ENCODE results near the gene FRAT2.
"Not testable (repeated sequence)": the region's sequence is repeated elsewhere in the genome, so short reads cannot be mapped to it uniquely, and the experiment has no call there.

The FRAT2 gene

DNA sequence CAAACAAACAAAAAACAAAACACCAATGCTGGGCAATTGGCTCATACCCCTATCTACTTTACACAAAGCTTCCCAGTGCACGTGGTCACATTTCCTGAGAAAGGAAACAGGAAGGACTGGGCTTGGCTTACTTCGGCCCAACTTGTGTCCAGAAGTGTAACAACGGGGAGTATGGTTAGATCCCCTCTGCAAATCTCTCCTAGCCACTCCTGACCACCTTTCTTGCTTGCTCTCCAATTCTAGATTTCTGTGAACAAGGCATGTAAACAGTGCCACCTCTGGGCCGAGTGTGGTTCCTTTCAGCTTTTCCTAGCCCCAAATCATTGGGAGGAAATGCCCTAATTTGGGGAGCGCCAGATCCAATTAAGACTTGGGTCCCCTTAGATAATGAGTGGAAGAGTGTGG lies 21.0 kb upstream of the FRAT2 start:
- peak in 3 of 6 experiments; percentile 9 to 42 (median 19) for DNase-seq

DNA sequence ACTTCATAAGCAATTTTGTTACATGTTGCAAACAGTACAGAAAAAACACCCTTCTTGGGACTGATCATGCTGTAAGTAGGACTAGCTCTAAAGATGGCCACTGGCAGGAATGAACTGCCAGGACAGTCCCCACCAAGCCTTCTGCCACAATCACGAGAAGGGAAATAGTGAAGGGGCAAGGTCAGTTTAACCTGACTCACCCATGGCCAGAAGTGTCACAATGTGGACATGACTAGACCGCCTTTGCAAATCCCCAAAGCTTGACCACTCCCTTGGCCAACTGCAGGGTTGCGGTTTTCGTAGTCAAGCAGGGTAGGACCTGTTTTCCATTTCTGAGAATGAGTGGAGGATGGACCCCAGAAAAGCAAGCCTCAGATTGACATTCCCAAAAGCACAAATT lies 19.4 kb upstream of the FRAT2 start:
- DNase-seq: no peak

DNA sequence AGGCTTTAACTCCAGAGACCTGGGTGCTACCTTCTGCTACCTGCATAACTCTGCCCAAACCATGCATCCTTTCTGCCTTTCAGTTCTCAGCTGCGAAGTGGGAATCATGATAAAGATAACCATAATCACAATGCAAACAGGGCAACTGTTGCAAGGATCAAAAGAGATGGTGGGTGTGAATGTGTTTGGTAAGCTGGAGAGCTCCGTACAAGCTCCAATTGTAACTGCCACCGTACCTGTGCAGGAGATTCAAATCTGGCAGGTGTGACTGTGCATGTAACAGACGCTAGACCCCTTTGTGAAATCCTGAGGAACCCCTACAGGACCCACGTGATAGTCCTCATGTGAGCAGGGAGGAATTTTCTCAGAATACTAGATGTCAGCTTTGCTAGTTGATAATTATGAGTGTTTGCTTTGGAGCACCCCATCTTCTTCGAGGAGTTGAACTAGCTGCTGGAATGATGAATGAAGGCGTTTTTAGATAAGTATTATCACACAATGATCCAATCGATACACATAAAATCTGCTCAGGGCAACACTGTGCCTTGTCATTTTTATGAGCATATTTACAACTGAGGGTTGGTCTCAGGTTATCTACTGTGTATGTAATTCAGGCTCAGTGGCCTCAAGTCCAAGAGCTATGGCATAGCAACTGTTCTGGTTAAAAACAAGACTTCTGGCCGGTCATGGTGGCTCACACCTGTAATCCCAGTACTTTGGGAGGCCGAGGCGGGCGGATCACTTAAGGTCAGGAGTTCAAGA lies 15.4 kb upstream of the FRAT2 start:
- no peak for DNase-seq

DNA sequence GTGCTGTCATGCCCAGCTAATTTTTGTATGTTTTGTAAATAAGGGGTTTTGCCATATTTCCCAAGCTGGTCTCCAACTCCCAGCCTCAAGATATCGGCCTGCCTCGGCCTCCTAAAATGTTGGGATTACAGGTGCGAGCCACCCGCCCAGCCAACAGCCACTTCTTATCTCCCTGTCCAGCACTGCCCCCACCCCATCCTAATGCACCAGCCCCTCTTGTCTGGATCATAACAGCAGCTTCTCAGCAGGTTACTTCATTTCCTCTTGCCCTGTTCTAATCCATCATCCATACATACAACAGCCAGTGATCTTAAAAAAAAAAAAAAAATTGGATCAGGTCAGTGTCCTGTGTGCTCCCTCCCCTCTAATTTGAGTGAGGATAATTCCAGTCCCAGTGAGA lies 12.8 kb upstream of the FRAT2 start:
- DNase-seq: no peak

DNA sequence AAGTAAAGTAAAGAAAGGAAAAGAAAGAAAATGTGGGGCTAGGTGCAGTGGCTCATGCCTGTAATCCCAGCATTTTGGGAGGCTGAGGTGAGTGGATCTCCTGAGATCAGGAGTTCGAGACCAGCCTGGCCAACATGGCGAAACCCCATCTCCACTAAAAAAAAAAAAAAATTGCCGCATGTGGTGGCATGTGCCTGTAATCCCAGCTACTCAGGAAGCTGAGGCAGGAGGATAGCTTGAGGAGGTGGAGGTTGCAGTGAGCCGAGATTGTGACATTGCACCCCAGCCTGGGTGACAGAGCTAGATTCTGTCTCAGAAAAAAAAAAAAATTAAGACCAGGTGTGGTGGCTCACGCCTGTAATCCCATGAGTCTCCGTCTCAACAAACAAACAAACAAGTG lies 9.1 kb upstream of the FRAT2 start:
- DNase-seq: not testable (repeated sequence)

DNA sequence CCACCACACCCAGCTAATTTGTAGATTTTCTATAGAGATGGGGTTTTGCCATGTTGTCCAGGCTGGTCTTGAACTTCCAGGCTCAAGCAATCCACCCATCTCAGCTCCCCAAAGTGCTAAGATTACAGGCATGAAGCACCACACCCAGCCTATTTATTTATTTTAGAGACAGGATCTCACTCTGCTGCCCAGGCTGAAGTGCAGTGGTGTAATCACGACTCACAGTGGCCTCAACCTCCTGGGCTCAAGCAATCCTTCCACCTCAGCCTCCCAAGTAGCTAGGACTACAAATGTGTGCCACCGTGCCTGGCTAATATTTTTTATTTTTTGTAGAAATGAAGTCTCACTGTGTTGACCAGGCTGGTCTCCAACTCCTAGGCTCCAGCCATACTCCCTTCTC lies 6.9 kb upstream of the FRAT2 start:
- no peak for DNase-seq

DNA sequence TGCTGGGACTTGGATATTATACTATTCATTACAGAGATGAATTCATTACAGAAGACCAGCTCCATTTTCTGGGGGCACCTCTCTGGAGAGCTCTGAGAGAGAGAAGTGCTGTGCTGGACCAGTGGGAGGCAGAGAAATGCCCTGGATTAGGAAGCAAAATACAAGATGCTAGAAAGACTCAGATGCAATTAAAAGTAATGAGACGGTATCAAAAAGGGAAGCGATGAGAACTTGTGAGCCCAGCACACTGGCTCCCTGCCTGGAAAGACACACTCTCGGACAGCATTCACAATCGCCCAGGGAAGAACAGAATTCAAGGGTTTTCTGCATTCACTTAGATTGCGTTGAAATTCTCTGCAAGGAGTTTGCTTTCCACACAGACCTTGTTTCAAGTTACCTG lies 3.5 kb upstream of the FRAT2 start:
- no peak for DNase-seq

DNA sequence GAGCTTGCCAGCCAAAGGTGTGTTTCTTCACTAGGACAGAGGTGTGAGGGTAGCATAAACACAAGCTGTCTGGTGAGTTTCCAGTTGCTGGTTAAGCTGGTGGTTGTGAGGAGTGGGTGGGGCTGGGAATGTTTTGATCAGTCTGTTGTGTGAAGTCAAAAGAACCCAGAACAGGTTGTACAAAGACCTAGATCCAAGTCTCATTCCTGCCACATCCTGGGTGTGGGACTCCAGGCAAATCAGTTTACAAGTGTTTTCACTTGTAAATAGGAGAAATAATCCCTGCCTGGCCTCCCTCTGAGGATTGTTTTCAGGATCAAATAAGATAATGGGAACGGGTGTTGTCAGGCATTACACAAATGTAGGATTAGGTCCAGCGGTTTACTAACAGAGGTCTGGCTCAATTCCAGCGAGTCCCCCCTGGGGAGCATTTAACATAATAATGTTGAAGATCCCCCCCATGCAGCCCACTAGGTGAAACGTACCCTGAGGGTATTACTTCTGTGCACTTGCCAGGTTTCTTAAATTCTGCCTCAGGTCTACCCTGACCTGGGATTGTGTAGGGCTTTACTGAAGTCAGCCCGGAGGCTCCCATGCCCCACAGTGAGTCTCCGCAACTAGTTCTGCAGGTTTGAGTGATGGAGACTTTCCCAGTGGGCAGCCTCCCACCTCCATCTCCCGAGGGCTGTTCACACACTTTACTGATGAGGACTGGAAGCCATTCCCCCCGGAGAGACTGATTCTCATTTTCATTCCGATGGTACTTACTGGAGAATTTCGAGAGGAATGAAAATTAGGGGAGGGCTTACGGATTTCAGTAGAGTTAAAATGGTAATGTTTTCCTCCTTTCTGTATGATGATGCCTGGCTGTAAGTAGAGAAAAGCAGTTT lies 2.7 kb upstream of the FRAT2 start:
- no peak for DNase-seq

DNA sequence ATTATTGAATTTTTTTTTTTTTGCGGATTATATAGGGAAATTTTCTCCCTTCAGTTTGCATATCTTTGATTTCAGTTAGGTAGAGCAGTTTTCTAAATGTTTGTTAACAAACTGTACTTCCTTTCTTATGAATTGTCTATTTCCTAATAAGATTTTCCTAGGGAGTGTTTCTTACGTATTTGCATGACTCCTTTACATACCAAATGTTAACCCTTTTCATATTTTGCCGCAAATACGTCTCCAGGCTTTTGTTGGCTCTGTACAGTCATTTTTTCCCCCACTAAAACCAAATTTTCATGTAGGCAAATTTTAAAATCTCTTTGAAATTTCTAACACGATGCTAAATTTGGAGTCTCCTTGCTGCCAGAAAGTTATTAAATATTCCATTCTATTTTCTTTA lies 1.9 kb upstream of the FRAT2 start:
- DNase-seq: no peak

DNA sequence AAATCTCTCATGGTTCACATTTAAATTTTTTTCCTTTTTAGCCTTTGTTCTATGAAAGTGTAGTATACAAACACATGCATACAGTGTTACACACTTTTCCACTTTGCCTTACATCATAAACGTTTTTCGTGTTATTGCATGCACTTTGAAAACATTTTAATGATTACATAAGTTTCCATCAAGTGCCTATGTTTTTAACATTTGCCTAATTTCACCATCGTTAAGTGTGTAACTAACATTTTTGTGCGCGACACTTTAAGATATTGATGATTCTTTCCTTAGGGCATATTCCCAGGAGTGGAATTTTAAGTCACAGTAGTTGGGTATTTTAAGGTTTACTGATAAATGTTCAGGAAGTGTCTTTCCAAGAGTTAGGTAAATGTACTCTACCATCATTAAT lies 1.5 kb upstream of the FRAT2 start:
- DNase-seq: no peak

DNA sequence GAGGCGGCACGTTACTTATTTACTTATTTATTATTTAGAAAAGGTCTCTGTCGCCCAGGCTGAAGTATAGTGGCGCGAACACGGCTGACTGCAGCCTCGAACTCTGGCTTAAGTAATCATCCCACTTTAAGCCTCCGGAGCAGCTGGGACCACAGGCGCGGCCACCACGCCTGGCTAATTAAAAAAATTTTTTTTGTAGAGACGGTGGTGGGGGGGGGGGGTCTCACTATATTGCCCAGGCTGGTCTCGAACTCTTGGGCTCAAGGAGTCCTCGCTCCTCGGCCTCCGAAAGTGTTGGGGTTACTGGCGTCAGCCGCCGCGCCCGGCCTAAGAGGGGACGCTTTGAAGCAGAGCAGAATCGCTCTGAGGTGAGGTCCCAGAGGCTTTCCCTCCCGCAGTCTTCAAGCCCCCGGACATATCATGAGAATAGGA lies 675 bp upstream of the FRAT2 start:
- no peak for DNase-seq

DNA sequence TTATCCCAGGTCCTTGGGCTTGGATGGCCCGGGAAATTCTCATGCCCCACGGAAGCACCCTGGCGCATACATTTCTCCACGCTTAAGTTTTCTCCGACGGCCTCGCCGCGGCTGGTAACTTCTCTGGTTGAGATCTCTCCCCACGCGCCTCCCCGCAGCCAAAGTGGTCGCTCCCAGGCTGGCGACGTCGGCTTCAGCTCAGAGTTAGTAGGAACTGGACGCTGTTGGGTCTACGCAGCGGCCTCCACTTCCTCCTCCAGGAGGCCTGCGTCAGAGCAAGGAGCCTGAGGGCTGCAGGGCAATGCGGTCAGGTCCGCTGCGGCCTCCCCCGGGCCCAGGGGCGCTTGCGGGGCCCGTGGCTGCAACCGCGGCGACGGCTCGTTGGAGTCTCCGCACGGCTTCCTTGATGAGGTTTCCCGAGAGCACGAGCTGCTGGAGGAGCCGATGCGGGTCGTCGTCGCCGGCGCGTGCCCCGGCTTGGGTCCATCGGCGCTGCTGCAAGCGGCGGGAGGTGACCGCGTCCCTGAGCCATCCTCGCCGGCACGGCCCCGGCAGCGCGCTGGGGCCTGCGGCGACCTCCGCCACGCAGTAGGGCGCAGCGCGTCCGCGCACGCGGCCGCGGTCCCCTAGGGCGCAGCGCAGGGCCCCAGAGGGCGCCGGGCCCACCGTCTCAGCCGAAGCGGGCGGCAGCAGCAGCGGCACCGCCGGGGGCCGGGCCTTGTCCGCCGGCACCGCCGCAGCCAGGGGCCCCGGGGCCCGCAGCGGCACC lies 744 bp downstream of the FRAT2 start:
- peak in 4 of 6 experiments; percentile 13 to 53 (median 40) for DNase-seq

DNA sequence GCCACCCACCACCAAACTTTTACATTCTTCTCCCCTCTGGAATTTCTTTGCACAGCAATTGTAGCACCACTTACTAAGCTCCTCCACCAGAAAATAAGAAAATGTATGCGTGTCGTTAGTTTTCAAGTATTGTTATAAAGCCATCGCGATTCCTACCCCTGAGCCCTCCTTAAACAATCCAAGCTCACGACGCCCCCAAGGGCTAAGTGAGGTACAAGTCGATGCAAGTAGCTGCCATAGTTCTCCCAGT lies 1.3 kb downstream of the FRAT2 start:
- peak in 1 of 6 experiments; percentile 51 for DNase-seq

DNA sequence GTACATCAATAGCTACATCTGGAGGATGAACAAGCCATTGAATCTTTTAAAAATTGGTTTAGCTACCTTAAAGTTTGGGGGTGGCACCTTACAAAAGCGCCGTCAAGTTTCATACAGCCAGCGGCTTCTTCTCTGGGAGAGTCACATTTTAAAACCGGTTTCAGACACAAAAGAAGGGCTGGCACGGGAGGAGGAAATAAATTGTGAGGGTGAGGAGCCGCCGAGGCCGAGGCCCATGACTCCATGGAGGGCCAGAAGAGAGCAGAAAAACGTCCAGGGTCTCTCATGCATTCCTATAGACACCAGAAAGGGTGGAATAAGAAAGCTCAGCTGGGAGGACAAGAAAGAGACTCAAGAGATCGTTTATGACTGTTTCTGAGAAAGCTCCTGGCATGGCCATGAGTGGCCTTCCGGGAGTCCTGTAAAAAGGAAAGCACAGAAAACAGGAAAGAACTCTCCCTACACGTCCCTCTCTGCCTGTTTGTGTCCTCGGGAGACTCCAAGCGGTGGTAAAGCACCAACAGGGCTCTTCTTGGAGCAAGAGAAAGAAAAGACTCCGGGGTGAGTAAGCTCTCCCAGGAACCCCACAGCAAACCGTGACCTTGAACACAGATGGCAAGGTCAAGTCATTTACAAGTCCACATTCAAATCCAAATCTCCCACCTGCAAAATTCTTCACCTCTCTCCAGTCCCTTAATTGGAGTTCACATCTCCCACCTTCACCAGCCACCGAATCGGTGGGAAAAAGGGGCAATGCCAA lies 1.8 kb downstream of the FRAT2 start:
- no peak for DNase-seq

DNA sequence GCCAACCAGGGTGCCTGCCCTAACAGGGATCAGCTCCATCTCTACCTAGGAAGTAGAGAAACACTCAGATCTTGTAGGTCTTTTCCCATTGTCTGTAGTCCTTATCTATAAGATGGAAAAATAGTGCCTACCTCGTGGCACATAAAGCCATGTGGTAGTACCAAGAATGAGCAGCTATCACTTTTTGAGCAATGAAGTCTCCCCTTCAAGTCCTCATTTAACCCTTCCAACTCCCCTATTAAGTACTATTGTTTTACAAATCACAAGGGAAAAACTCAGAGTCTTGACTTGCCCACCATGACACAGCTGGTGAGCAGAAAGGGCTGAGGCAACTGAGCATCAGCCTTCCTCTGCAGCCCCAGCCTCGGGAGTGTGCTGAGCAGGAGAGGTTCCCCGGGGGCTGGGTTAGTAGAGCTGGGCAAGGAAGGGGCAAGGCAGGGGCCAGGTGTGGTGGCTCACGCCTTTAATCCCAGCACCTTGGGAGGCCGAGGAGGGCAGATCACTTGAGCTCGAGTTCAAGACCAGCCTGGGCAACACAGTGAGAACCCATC lies 3.3 kb downstream of the FRAT2 start:
- DNase-seq: no peak

DNA sequence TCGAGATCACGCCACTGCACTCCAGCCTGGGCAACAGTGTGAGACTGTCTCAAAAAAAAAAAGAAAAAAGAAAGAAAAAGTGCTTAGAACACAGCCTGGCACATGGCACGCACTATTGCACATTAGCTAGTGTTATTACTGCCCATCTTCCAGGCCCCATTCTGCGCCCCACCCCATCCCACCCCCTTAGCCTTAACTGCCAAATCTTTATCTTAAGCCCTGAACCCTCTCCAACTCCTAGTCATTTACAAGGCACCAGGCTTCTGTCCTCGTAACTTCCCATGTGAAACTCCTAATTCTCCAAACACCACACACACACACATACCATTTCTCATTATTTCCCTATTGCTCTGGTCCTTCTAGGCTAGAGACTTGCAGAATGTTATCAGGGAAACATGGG lies 4.8 kb downstream of the FRAT2 start:
- no peak for DNase-seq

DNA sequence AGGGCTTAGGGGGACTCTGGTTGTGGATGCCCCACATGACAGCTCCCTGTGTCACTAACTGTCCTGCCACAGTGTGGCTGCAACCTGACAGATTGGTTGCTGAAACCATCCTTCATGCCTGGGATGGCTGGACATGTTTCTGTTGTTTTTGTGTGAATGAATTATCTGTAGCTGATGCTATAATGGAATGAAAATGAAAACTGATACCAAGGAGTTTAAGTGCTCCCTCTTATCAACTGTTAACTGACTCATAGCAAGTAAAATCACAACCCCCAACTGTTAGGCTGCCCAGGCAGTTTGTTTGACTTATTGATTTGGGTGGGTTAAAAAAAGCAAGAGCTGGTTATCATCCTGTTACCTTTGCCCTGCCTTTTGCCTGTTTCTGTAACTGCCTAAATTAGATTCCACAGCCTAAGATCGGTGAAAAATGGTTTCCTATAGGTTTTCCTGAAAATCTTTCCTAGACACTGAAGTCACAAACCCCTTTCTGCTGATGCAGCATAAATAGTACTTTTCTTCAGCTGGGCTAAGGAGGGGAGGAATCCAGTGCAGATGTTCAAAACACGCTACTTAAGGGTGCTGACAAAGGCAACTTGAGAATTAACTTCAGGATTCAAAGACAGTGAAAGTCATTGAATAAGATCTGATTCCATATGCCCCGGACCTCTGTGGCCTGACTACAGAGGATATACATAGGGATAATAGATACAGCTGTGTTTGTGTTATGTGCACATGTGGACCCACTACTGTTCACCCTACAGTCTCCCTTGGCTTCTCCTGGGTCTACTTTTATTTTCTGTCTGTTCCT lies 5.7 kb downstream of the FRAT2 start:
- no peak for DNase-seq

DNA sequence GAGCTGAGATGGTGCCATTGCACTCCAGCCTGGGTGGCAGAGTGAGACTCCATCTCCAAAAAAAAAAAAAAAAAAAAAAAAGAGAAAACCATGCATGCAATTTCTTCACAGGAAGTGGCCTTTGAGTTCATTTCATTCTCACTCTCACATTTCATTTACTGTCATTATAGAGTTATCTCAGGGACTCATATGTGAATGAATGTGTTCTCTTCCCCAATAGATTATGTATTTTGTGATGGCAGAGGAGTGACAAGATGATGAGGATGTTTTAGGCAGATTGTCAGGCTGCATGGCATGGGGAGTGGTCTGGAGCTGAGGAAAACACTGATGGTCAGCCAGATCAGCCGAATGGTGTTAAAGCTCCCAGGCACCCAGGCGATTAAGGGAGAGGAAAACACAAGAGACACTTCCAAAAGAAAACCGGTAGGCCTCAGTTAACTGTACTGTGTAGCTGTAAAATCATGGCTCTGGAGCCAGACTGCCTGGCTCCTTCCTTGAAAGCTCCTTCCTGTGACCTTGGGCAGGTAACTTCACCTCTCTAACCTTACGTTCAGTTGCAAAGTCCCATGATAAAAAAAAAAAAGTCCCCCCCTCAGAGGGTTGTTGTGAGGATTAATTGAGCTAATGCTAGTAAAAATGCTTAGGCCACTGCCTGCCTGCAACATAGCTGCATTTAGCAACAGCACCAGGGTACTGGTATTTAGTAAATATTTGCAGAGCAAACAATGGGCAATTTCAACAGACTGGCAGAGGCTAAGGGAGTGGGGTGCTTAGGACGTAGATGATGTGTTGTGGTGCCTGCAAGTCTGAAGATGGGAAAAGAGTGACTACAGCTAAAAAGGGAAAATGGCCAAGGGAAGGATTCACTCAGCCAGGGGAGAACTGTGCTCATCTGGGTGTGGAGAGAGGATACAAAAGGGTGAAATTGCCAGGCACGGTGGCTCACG lies 6.9 kb downstream of the FRAT2 start:
- DNase-seq: no peak

DNA sequence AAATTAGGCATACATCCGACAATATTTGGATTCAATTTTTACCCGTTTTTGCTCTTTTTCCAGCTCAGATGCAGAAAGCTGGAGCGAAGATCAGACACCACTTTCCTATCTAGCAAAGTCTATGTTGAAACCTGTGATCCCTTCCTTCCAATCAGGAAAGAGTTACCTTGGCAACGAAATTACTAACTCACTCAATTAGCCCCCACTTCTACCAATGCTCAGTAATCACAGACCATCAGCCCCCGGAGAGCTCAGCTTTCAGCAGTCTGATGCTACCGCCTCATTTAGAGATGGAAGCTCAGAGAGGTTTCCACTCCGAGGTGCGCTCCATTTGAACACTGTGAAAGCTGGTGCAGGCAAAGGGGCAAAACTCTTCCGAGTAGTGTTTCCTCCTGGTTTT lies 8.8 kb downstream of the FRAT2 start:
- no peak for DNase-seq

DNA sequence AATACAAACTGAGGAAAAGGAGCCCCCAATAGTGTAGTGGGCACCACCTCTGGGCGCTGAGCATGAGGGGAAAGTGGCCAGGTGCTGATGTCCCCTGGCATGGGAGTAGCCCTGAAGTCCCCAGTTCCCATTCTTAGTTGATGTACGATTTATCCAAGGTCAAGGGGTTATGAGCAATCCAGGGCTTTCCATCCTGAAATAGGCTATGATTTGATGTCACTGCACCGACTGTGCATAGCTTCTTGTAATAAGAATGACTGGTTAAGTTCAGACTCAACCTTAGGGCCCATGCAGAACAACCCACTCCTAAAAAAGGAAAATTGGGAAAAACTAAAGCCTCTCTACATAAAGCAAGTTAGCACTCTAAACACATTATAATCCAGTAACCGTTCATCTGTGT lies 11.0 kb downstream of the FRAT2 start:
- DNase-seq: no peak

DNA sequence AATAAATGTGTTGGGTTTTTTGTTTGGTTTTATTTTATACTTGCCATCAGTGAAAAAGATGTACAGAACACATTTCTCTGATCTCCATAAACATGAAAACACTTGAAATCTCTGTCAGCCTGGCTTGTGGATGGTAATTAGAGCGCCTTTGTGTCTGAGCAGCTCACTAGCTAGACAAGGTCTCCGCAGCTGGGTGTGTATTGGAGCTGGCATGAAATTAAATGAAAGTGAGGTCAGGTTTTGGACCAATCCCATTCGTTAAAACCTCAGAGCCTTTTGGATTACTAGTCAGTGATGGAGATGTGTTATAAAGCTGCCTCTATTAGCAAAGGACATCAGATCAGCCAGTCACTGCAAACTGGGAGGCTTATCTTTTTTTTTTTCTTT lies 12.7 kb downstream of the FRAT2 start:
- DNase-seq: no peak

All from stimulated activated naive CD4-positive, alpha-beta T cell (primary cell).